ENCODE data around the gene PAGR1.

DNA sequence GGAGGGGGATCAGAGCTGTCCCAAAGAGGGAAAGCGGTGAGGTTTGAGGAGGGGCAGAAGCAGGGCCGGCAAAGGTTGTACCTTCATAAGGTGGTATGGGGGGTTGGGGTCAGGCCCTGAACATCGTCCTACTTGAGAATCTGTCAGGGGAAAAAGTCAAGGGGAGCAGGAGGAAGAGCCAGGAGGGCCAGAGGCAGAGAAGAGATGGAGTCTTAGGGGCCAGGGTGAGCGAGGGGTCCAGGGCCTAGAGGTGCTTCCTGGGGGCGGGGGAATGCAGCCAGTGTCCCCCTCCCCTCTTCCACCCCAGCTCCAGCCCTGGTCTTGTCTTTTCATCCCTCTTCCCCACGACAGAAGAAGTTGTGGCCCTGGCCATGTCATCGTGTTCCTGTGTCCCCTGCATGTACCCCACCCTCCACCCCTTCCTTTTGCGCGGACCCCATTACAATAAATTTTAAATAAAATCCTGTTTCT, 5.2 kb upstream of the PAGR1 start:
- TF ChIP-seq POLR2A (IDR thresholded peaks at IDR 0.05; ENCODE audit: low read depth, low read length) (no peak), POU2F2 (IDR thresholded peaks at IDR 0.05; ENCODE audit: low read depth, low read length) (no peak)

Data from GM12891 (cell line).